Hypothalamus (tissue), 51 donors: Measurements from ENCODE around the gene SH3PXD2A.

Source experiments
- DNase-seq, 51 donors: peaks; one replicate each; lab custom pipeline; 2025; lab: John Stamatoyannopoulos, UW

SH3PXD2A gene

DNA sequence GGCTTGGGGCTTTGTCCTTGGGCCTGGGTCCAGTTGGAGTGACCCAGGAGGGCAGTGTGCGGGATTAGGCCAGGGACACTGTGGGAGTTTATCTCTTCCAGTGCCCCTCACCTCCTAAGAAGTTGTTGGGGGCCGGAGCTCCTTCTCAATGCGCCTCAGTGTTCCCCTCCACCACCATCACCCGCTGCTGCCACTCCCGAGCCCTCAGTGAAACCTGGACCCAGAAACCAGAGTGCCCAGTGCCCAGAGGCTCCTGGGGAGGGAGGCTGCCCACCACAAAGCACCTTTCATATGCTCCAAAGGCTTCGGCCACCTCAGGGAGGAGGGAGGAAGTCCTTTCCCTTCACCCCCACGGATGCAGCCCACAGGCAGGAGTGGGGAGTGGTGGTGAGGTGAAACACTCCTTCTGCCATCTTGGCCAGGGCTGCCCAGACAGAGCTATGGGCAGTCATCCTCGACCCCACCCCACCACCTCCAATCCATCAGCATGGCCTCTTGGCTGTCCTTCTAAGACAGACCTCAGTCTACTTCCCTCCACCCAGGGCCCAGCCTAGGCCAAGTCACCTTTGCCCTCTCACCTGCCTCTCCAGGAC is 99.0 kb downstream of the SH3PXD2A start:
- DNase-seq = no peak

DNA sequence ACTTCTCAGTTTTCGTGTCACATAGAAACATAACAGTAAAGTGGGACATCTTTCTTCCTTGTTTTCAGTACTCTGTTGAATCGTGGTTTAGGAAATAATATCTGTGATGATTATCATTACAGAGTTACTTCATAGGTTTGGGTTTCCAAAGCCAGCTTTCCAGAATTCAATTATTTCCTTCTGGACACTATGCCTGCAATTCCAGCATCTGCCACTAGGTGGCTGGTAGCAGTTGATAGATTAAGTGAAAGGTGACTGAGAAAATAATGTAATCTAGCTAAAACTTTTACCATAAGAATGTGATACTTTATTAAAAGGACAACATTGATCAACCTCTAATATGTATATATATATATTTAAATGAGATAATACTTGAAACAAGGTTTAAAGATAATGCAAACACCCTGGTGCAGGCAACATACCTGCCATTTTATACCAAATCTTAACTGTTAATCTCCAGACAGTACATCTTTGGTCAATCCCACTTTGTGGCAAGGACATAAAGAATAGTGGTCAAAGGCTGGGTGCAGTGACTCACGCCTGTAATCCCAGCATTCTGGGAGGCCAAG is 102.6 kb downstream of the SH3PXD2A start:
- DNase-seq = no peak

DNA sequence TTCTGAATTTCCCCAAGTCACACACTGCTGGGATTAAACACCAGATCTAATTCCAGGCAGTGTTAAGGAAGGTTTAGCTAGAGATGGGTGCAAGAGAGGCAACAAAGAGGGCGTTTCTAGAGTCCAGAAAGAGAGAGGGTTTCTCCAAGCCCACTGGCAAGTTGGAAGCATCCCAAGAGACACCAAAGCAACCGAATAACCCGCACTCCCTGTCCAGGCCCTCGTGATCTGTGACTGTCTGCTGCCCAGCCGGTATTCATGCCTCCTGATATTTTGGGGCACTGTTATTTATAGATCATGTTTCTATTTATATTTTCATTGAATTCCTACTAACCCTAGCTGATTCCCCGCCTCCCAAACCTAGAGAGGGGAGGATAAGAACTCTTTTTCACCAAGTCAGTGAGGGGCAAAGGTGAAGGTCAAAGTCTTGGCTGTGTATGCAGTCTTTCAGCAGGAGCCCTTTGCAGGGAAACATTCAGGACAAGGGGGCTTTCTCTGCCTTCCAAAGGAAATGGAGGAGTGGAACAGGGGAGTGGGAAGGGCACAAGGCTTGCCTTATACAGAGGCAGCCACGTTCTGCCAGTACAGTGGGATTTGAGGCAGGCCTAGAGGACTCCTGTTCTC is 103.6 kb downstream of the SH3PXD2A start:
- DNase-seq = no peak

DNA sequence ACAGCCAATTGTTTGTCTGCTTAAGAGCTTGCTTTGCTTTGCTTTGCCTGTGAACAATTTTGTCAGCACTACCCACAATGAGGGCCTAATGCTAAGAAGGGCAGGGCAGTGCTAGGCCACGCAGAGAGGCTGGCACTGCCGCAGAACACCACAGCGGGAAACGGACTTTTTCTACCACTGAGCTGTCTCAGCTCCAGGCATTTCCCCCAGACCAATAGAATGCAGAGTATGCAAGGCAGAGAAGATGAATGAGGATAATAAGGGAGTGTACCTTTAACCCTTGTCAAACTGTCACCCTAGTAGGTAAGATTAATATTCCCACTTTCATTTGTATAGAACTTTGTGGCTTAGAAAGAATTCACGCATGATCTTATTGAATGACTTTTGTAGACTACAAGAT is 104.5 kb downstream of the SH3PXD2A start:
- no peak for DNase-seq

DNA sequence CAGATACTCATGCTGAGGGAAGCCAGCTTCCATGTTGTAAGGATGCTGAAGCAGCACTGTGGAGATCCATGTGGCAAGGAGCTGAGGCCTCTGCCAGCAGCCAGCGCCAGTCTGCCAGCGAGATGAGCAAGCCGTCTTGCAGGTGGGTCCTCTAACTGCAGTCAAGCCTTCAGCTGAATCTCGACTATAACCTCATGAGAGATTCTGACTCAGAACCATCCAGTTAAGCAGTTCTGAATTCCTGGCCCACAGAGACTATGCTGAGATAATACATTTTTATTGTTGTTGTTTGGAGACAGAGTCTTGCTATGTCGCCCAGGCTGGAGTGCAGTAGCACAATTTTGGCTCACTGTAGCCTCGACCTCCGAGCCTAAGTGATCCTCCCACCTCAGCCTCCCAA is 105.6 kb downstream of the SH3PXD2A start:
- no peak for DNase-seq

DNA sequence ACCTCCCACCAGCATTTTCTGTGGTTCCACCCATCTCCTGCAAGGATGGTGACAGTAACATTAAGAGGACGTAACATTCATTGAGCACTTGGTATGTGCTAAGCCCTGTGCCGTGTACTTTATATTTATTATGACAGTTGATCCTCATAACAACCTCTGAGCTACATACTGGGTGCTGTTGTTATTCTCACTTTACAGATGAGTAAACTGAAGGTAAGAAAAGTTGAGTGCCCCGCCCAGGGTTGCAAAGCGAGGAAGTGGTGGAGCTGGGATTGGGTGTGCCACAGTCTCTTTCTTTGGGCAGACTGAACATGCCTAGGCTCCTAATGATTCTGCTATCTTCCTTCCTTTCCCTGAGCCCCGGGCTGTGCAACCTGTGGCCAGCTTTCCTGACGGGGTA is 107.4 kb downstream of the SH3PXD2A start:
- DNase-seq = no peak

DNA sequence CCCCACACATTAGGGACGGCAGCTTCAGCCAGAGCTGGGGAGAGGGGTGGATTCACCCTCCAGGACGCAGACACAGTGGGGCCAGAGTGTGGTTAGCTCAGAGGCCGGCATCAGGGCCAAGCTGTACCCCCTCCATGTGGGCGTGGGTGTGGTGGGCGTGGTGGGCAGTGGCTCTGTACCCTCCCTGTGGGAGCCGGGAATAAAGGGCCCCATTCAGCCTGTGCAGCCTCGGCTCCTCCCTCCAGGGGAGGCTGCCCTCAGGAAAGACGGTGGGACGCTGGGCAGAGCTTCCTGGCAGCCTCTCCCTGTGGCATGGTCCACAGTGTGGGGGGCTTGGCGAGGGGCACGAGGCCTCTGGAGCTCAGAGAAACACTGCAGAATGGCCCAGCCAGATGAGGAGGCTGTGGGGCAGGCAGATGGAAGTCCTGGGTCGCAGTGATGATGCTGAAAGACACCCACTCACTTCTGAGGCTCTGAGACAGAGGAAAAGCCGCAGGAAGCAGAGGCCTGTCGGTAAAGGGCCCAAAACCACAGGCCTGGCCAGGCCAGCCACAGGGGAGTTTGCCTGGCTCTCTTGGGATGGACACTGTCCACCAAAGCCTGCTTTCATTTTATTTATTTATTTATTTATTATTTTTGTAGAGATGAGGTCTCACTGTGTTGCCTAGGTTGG is 108.0 kb downstream of the SH3PXD2A start:
- no peak for DNase-seq

DNA sequence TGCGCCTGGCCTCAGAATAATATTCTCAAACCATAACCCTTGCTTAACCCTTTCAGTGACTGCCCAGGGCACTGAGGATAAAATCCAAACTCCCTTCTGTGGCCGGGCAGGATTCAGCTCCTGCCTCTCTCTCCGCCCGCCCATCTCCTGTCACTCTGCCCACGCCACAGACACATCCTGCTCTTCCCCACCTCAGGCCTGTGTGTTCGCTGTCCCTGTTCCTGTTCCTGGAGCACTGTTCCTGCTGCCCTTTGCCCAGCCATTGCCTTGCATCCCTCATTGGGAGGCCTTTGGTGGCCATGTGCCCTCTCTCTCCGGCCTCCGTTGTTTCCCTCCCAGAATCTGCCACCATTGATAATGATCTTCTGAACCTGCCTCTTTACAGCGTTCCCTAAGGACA is 108.8 kb downstream of the SH3PXD2A start:
- no peak for DNase-seq

DNA sequence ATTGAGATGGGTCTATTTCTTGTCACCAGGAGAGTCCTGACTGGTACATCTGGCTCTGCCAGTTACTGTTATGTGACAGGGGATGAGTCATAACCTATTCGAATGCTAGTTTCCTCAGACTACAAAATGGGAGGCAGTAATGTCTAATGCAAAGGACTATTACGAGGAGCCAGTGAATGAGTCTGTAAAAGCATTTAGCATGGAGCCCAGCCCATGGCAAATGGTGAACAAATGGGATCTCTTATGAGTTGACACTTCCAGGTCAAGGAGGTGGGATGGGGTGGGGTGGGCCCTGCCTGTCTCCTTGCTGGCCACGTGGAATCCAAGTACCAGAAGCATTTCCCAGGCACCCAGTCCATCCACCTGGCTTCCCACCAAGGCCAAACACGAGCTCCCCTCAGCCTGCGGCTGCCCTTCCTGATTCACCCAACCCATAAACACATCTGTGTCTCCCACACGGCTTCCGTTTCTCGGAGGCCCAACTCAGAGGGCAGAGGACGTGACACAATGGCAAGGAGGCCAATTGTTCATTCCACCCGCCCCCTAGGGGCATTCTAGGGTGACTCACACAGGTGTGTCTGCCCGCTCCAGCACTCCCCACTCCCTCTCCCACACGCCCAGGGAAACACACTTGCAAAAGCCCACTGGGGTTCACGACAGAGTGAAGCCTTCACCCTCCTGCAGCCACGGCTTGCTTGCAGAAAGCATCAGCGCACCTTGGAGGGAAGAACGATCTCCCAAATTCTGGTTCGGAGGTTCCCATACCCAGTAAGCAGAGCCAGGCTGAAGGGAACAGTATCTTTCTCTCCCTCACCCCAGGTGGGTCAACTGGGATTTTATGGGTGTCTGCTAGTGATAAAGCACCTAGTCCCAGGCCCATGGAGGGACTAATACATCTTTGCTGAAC is 109.8 kb downstream of the SH3PXD2A start:
- no peak for DNase-seq

DNA sequence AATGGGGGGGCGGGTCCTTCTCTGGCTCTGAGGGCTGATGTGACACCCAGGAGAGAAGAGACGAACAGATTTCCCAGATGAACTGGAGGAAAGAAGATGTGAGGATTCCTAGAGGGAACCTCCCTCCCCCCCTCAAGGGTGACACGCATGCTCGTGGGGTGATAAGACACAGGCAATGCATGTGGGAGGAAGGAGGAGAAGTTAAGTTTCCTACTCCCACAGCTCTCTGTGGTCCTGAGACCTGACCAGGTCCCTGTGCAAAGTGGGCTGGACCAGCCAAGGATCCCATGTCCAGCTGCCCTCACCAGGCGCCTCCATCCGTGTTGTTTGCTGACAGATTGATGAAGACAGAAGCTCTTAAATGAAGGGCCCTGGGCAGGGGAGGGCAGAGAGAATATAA is 112.6 kb downstream of the SH3PXD2A start:
- DNase-seq = no peak

DNA sequence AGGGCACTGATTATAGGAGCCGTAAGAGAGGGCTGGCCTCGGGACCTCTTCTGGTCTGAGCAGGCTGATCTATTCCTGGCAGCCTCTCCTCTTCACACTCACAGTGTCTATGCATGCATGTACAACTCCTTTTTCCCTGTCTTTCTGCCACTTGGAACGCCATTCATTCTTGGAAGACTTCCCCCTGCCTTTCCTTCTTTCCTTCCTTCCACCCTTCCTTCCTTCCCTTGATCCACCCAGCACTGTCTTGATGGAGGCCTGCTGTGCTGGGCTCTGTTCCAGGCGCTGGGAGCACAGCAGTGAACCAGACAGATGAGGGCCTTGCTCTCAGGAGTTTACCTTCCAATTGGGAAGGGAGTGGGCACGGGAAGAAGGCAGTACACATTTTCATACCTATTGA is 114.8 kb downstream of the SH3PXD2A start:
- DNase-seq = no peak

DNA sequence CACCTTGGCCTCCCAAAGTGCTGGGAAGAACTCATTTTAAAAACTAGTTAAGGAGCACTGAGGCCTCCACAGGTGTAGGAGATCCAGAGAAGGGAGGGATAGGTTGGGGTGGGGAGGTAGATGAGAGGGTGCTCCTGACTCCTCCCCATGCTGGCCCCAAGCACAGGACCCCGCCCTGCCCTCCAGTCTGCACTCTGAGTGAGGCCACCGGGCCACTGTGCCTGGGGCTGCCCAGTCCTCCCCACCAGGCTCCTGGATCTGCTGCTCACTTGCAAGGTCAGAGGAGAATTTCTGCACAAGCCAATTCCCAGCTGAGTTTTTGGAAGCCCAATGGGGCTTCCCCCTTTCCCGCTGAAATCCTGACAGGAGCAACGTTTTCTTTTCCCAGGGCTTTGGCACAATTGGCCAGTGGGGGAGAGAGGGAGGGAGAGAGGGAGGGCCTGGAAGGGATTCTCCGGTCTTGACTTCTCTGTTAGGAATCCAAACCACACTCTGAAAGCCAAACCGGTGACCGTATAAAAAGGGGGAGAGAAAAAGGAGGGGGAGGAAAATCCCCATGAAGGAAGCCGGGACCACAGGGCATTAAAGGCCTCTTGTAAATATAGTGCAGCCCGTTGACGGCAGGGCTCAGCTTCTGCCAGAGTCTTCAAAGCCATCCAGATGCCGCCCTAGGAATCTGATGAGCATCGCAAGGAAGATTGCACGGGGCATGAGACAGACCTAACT is 116.2 kb downstream of the SH3PXD2A start:
- DNase-seq = peak in 1 of 51 donors; percentile 31

DNA sequence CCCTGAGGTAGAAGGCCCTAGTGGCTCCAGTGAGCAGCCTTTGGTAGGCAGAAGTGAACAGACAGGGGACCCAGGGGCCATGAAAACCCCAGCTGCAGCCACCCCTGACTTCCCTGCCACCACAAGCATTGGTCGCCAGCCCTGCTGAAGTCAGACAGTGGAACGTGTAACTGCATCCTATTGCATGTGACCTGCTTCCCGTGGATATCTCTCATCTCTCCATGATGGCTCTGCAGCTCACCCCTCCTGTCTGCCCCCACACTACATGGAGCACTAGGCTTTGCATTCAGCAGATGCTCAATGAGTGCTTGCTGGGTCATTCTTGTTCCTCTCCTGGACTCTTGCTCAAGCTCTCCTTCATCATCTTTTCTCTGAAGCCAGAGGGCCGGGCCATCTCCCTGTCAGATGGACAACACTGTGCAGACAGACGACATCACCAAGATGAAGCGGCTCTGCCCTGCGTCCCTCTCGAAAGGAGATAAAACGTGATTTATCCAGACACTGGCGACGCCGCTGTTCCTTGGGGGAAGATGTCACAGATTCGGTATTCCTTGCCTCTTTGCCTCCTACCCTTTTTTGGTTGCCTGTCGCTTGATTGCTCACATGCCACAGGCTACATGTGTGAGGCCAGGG is 117.5 kb downstream of the SH3PXD2A start:
- no peak for DNase-seq

DNA sequence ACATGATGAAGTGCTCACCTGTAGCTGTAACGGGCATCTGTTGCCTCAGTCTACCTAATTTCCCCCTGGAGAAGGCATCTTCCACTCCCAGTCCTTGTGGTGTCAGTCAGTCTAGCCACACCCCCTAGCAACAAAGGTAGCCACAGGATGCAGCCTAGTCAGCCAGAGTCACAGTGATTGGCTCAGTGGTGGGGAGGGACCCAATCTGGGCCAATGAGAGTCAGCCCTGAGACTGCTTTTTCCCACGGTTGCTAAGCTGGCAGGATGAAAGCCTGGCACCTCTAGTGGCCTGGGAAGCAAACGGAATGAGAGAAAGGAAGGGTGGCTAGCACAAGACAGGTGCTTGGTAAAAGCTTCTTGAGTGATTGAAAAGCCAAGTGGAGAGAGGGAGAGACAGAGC is 118.6 kb downstream of the SH3PXD2A start:
- DNase-seq = no peak

DNA sequence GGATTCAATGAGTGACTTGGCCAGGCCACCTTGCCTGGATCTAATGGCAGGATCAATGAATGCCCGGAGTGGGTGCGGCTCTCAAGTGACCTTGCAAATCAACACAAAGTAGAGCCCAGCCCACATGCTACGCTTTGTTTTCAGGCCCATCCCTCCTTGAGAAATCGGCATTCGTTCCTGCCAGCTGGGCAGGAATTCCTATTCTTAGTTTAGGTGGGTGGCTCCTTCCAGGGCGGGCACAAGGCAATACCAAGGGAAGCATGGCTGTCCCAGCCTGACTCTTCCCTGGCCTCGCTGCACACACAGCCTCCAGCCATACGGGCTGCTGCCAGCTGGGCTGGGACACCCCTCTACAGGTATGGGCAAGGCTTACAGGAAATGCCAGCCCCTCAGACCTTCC is 119.3 kb downstream of the SH3PXD2A start:
- DNase-seq = no peak

DNA sequence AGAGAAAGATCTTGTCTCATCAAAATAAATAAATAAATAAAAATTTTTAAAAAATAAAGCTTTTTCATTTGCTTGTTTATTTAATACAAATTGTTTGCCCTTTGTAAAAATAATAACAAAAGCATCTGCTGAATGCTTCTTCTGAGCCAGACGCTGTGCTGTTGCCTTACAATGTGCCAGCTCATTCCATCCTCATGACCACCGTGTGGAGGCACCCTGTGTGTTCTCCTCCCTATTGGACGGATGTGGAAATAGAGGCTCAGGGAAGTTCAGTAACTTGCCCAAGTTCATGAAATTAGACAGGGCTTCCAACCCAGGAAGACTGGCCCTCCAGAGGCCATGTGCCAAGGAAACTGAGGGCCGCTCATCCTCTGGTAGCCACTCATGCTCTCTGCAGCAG is 120.6 kb downstream of the SH3PXD2A start:
- no peak for DNase-seq

DNA sequence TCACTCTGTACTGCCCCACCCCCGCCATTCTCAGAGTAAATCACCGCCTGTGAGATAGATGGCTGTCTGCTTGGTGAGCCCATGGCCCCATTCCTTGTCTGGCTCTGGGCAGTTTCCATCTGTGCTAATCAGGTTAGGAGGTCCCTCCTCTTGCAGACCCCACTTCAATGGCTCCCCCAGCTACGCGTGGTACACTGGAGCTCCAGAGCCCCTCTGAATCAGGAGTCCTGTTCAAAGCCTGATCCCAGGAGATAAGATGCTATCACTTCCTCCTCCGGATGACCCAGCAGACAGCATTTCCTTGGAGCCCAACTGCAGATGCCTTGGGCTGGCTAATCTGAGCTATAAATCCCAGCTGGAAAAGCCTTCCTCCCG is 122.3 kb downstream of the SH3PXD2A start:
- no peak for DNase-seq

DNA sequence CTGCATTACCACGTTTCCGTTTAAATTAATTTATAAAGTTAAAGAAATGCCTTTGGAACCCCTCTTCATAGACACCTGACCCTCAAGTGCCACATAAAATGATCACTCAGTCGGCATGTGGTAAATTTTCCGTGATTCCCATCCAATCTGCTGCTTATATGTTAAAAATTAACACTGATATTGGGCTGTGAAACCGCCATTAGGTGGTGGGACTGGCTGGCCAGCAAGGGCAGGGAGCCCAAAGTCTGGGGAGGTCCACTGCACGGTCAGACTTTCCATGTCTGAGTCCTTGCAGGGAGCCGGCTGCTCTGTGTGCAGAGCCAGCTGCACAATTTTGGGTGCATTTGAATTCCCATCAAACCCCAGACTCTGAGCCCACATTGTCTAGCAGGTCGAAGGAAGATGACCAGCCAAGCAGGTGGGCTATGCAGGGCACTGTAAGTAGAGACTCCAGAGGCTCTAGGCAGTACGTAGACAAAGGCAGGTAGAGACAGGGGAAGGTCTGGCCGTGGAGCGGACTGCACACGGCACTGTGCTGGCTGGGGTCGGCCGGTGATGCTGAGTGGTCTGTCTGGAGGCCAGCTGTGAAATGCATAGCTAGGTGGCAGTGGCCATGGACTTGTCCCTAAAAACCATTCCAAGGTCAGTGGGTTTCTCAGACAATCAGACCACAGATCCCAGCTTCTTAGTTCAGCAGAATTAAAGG is 122.9 kb downstream of the SH3PXD2A start:
- no peak for DNase-seq

DNA sequence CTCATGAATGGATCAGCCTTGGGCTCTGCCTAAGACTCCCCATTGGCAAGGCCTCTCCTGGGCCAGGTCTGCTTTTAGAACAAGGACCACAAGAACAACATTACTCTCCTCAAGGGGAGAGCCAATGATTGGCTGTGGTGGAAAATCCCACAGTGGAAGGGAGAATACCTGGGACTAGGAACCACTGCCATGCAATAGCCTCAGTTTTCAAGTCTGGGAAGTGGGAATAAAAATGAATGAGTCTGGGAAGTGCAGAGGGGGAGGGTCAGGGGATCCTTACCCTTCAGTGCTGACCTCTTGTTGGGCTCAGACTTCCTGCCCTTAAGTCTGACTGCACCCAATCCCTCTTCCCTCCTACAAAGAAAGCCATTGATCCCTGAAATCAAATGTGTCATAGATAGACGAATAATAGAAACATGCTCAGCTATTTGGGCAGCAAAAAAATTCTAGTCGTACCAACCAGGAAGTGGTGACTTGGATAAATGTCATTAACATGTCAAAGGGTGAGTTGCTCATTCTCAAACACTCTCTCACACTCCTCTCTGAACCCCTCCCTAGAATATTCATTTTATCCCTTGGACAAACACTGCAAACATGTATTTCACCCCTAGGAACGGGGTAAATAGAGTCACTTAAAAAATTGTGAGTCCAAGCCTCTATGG is 123.6 kb downstream of the SH3PXD2A start:
- no peak for DNase-seq
